Measurements from ENCODE around the gene KCNA2.

GRCh38 chr1:110647254-110647891 lies 41.2 kb upstream of the KCNA2 start:
- TF ChIP-seq, protein P1, sequence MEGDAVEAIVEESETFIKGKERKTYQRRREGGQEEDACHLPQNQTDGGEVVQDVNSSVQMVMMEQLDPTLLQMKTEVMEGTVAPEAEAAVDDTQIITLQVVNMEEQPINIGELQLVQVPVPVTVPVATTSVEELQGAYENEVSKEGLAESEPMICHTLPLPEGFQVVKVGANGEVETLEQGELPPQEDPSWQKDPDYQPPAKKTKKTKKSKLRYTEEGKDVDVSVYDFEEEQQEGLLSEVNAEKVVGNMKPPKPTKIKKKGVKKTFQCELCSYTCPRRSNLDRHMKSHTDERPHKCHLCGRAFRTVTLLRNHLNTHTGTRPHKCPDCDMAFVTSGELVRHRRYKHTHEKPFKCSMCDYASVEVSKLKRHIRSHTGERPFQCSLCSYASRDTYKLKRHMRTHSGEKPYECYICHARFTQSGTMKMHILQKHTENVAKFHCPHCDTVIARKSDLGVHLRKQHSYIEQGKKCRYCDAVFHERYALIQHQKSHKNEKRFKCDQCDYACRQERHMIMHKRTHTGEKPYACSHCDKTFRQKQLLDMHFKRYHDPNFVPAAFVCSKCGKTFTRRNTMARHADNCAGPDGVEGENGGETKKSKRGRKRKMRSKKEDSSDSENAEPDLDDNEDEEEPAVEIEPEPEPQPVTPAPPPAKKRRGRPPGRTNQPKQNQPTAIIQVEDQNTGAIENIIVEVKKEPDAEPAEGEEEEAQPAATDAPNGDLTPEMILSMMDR (conservative IDR thresholded peaks at IDR 0.05), result no peak
- no peak for TF ChIP-seq ZFX (IDR thresholded peaks at IDR 0.05)

Data from C4-2B (cell line).